Measurements from ENCODE around the gene UGT1A1. TPM values are rescaled to one million over a fixed set of nuclear protein-coding genes. Genes with fewer than 3 reads are reported as not detected.
A peak's percentile ranks its signal among the peaks of the same experiment; 100 is the strongest.

Gene UGT1A1
- total and polyA plus RNA-seq, 2 of the 13 experiments (the other 11 are each of a cell fraction or from before 2014, with no cell fraction given) = 0.69 to 0.75 TPM

GRCh38 chr2:233736868-233737653 is 23.0 kb upstream of the UGT1A1 start (continued):
- TF ChIP-seq ZNF609 (CRISPR knock-in tag; IDR thresholded peaks at IDR 0.05; ENCODE audit: borderline replicate concordance) (peak; percentile 63), FOXA3 (CRISPR knock-in tag; IDR thresholded peaks at IDR 0.05) (peak; percentile 90), FOXP4 (CRISPR knock-in tag; IDR thresholded peaks at IDR 0.05) (peak; percentile 62), ZNF670 (CRISPR knock-in tag; IDR thresholded peaks at IDR 0.05; ENCODE audit: borderline replicate concordance) (peak; percentile 76; the same call in 1 of the 2 replicates), YY1 (IDR thresholded peaks at IDR 0.05; ENCODE audit: insufficient read depth, insufficient replicate concordance, low read depth, low read length) (peak; percentile 91), ZBTB33 (CRISPR knock-in tag; IDR thresholded peaks at IDR 0.05) (0 out of 2 replicates have a peak, but pooled peaks have one; percentile 10), MIER3 (CRISPR knock-in tag; IDR thresholded peaks at IDR 0.05; ENCODE audit: borderline replicate concordance) (peak; percentile 48; the same call in 1 of the 2 replicates), ZNF747 (CRISPR knock-in tag; IDR thresholded peaks at IDR 0.05; ENCODE audit: borderline replicate concordance) (0 out of 2 replicates have a peak, but pooled peaks have one; percentile 38), GFI1 (CRISPR knock-in tag; IDR thresholded peaks at IDR 0.05; ENCODE audit: borderline replicate concordance) (0 out of 2 replicates have a peak, but pooled peaks have one; percentile 13), RCOR2 (CRISPR knock-in tag; IDR thresholded peaks at IDR 0.05) (0 out of 2 replicates have a peak, but pooled peaks have one; percentile 37), NFYB (CRISPR knock-in tag; IDR thresholded peaks at IDR 0.05) (0 out of 2 replicates have a peak, but pooled peaks have one; percentile 14), PHF21A (CRISPR knock-in tag; IDR thresholded peaks at IDR 0.05) (peak; percentile 14; the same call in 1 of the 2 replicates), ATF2 (CRISPR knock-in tag; IDR thresholded peaks at IDR 0.05) (0 out of 2 replicates have a peak, but pooled peaks have one; percentile 41), ZFP91 (CRISPR knock-in tag; IDR thresholded peaks at IDR 0.05; ENCODE audit: borderline replicate concordance) (peak; percentile 67; the same call in 1 of the 2 replicates), MEIS1 (CRISPR knock-in tag; IDR thresholded peaks at IDR 0.05; ENCODE audit: borderline replicate concordance) (peak; percentile 85; the same call in 1 of the 2 replicates)
